GM03348 (cell line): Measurements from ENCODE around the gene ATP8A2.
"Not testable (repeated sequence)": the region's sequence is repeated elsewhere in the genome, so short reads cannot be mapped to it uniquely, and the experiment has no call there.

ENCODE experiments used
- DNase-seq: peaks from one replicate; pipeline ENCODE4 v3.0.0; 2012; ENCODE audit warnings: low spot score

ATP8A2 gene

DNA sequence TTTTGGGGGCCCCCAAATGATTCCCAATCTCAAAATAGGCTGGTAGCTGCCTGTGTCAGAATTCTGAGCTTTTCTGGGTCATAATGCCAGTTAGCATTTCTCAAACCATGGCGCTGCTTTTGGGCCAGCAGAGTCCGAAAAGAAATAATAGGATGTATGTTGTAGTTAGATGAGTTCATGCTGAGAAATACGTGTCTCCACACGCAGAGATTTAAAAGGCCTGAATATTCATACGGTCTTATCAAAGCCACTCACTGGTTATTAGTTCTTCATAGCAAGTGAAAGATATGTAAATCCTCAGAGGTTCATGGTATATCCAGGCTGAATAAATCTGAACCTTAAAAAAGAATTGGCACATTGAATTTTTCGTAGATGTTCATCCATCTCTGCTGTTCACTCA lies 555.6 kb downstream of the ATP8A2 start:
- DNase-seq, result no peak

DNA sequence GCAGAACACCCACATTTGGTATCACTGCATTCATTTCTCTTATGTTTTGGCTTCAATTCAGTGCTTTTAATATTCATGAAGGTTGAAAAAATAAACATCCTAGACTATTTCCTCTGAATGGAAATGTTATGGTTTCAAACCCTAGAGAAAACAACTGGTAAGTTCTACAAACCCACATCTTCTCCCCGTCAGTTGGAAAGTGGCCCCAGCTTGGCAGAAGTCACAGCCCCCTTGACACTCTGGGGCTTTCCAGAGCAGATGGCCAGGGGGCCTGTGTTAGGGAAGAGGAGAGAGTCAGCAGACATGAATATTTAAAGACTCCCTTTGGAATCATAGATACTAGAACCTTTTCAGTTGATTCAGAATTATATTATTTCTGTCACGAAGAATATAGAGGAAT lies 556.2 kb downstream of the ATP8A2 start:
- DNase-seq, result no peak

DNA sequence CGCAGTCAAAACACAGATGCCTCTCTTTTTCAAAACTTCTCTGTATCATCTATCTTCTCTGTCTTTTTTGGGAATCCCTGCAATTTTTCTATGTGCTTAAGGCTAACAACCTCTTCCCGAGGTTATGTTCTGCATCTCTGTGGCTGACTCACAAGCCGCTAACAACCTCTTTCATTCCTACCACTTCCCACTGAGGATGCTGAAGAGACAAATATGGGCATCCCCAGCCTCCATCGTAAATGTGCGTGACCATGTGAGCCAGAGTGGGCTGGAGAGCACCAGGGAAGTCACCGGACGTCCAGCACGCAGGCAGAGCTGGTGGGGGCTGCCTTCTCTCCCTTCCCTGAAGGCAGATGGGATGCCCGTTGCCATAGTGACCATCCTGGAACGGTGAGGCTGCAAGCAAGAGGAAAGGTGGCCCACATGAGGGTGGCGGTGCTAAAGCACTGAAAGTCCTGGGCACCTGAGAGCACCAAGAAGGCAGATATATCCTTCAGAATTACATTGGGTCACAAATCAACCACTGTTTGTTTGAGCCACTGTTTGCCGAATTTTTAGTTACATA lies 557.2 kb downstream of the ATP8A2 start:
- DNase-seq, result no peak

DNA sequence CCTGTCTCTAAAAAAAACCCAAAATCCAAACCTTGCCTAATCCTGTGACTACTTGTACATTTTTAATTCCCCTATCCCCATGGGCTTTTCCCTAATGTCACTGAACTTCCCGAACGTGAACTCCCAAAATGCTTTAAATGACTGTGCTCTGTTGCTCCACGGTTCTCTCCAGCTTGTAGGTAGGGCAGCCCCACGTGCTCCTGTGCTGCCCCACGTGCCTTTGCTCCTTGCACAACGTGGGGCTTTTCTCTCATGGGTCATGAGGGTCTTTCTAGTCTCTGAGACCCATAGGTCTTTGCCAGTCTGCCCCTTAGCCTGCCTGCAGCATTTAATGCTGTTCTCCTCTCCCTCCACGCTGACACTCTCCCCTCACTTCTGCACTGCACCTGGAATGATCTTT lies 558.0 kb downstream of the ATP8A2 start:
- no peak for DNase-seq

DNA sequence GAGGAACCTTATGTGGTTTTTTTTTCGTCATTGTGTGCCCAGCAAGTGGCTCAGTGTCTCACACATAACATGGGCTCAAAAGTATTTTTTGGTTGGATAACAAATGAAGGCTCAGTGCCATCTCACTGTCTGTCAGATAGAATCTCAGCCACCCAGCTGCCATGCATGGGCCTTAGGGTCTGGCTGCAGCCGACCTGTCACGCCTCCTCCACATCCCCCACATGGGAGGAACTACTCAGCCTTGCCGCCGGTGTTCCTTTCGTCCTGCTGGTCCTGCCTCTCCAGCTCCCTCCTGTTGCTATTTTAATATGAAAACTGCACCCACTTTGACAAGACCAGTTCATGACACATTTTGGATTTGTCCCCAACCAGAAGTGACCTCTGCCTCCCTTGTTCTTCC lies 558.9 kb downstream of the ATP8A2 start:
- DNase-seq, result no peak

DNA sequence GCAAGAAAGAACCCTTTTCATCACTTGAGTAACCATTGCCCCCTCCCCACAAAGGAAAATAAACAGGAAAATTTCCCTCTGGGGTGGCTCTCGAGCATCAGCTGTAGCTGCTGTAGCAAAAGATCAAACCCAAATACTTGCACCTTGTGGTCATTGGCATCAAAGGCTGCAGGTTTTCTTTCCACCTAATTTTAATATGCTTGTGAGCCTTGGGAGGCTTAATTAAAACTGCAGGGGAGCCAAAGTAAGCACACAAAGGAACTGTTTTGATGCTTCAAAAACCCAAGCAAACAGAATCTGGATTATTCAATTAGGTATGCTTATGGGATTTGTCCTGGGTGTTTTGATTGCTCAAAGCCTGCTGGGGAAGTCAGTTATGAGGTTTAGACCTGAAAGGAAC lies 560.6 kb downstream of the ATP8A2 start:
- DNase-seq, result no peak

DNA sequence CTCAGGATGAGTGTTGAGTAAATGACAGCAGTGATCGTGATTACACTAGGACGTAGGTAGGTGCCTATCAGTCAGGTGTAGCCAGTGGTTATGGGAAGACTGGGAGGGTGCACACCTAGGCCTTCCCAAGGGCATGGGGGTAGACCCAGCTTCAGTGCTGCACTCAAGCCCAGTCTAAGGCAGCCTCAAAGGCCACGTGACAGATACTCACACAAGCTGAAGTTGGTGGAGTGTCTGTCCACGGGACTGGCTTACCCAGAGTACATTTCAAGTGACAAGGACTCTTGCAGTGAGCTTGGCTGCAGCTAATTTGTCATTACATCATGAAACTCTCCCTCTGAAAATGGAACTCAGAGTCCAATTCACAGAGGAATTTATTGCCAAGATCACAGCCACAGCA lies 561.7 kb downstream of the ATP8A2 start:
- DNase-seq, result no peak

DNA sequence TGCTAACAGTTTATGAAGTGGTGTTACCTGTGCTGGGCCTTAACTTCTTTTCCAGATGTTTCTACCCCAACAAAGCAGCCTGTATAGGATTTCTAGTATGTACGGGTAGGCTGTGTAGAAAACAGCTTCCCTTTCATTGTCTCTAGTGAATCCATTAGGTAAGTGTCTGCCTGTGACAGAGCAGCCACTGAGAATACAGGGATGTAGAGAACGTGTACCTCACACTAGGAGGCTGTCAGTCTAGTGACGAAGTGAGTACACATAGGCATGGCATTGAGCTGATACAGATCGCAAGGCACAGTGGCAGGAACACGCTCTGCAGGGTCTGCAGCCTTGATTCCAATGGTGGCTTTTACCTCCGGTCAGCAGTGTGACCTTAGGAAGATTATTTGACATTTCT lies 562.4 kb downstream of the ATP8A2 start:
- no peak for DNase-seq

DNA sequence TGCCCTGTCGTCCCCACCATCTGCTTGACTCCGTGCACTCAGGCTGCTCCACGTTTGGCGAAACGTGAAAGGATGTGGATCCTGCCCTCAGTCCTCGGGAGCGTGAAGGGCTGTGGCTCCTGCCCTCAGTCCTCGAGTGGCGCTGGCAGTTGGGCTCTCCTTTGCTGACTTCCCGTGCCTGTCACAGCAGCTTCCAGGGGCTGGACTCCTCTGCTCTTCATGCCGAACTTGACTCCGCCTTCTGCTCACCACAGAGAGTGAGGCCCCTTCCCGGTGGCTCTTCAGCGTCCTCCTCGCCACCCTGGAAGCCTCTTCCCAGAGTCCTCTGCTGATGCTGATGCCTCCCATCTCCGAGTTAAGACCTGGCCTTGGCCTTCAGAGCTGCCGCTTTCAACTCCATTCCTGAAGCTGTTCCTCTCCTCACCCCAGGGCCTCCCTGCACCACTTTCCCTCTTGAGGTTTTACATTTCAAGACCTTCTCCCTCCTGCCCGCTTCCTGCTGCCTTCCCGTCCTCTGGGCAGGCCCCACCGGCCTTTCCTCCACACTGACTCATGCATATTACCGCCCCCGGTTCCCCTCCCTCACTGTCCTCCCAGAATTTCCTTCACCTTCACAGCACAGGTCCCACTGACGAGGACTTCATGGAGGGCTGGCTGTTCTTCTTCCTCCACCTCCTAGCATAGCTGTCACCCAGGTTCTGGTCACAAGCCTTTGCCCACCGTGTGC lies 568.4 kb downstream of the ATP8A2 start:
- DNase-seq, result no peak

DNA sequence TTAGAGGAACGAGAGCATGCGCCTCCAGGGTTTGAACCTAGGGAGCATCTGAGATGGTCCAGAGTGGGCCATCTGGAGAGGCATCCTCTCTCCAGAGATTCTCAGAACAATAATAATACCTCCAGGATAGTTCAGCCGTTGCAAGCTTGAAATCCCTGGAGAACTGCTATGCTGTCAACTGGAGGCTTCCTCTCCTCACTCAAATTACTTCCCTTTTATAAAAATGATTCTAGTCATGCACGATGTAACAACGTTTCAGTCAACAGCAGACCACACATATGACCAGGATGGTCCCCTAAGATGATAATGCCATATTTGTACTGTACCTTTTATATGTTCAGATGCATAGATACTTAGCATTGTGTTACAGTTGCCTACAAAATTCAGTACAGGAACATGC lies 571.3 kb downstream of the ATP8A2 start:
- DNase-seq, result no peak

DNA sequence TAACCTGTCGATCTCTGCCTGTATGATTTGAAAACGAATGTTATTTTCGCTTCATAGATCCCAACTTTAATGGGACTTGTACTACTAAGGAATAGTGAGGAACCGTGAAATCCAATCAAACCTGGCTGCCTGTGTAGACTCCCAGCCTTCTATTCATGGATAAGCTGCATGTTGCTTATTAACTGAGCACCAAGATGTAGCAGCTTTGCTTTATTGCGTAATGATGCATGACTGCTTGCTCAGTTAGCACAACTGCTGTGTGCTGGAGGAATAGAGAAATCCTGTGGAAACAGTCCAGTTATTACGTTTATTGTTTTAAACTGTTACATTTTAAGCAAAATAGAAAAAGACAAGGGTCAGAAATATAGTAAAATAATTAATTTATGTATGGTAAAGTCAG lies 571.9 kb downstream of the ATP8A2 start:
- DNase-seq, result no peak

DNA sequence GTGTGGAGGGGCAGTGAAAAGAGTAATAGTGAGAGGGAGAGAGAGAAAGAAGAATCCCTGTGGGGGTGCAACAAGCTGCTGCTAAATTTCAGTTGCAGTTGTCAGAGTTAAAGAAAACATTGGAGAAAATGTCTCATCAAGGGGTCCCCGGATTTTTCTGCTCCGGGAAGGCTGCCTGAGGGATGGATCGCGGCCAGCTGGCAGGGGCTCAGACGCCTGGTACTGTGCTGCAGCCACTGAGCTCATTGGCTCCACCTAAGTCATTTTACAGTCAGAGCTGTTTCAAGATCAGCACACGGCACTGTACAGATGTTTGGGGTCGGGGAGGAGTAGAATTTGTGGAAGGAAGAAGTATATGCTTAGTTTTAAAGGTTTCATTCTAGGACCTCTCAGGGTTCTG lies 573.8 kb downstream of the ATP8A2 start:
- no peak for DNase-seq

DNA sequence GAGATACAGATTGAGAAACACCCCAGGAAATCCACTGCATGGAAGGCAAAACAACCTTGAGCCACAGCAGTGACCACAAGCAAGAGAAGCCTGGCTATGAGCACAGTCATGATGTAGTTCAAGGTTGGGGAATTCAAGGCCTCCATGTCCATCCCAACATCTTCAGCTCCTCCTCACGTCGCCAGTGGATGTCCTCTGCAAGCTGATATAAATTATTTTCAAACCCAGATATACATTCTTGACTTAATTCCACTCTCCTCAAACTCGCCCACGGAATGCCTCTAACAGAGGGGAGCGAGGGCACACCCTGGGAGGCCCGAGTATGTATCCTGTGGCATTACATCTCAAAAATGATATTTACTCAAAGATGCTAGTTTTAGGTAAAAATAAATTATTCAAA lies 574.5 kb downstream of the ATP8A2 start:
- DNase-seq, result no peak

DNA sequence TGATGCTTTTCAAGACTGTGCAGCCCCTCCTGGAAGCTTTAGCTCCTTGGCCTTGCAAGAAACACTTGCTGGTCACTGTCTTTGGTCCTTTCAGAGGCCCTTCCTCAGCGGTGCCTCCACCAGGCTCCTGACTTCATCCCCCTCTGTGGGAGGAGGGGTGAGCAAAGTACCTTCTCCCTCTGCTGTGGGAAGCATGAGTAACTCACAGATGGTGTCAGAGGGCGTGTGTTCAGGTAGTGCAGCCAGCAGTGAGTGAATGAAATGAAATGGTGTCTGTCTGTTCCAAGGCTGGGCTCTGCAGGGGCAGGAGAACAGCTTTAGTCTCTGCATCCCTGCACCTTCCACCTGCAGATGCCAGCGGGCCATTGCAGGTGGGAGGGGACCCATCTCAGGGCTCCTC lies 577.1 kb downstream of the ATP8A2 start:
- no peak for DNase-seq

DNA sequence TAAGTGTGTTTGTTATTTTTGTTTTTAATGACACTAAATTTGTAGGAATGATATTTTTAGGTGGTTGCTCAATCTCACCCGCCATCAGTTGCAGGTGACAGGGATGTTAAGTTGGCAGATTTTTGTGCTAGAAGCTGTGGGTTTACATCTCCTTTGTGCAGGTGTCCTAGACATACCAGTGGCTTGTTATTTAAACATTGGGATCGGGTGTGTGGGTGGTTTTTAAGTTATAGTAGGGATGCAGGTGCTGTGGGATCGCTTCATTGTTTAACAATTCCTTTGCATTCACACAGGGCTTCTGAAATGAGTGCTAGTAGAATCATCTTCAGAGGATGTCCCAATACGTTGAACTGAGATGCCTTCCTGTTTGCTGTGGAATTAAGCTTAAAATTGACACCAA lies 580.1 kb downstream of the ATP8A2 start:
- DNase-seq, result no peak

DNA sequence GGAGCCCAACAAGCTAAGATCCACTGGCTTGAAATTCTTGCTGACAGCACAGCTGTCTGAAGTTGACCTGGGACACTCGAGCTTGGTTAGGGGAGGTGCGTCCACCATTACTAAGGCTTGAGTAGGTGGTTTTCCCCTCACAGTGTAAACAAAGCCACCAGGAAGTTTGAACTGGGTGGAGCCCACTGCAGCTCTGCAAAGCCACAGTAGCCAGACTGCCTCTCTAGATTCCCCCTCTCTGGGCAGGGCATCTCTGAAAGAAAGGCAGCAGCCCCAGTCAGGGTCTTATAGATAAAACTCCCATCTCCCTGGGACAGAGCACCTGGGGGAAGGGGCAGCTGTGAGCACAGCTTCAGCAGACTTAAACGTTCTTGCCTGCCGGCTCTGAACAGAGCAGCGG lies 582.3 kb downstream of the ATP8A2 start:
- not testable (repeated sequence) for DNase-seq

DNA sequence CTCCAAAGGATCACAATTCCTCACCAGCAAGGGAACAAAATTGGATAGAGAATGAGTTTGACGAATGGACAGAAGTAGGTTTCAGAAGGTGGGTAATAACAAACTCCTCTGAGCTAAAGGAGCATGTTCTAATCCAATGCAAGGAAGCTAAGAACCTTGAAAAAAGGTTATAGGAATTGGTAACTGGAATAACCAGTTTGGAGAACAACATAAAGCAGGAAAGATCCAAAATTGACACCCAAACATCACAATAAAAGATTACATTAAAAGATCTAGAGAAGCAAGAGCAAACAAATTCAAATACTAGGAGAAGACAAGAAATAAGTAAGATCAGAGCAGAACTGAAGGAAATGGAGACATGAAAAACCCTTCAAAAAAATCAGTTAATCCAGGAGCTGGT lies 583.2 kb downstream of the ATP8A2 start:
- DNase-seq, result not testable (repeated sequence)

DNA sequence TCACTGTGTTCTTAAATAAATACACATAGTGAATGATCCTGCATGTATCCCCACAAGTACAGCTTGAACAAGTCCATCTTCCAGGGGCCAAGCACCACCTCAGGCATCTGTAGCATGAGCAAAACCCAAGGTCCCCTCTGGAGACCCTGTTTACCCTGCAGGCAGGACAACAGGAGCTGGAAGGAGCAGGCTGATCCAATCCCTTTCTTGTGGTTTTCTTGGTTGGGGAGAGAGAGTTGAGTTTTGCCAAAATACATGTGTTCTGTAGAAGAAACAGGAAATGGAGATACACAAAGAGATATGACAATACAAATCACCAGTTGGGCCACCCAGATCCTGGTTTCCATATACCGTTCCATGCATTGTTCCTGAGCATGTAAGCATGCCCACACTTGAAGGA lies 587.2 kb downstream of the ATP8A2 start:
- no peak for DNase-seq

DNA sequence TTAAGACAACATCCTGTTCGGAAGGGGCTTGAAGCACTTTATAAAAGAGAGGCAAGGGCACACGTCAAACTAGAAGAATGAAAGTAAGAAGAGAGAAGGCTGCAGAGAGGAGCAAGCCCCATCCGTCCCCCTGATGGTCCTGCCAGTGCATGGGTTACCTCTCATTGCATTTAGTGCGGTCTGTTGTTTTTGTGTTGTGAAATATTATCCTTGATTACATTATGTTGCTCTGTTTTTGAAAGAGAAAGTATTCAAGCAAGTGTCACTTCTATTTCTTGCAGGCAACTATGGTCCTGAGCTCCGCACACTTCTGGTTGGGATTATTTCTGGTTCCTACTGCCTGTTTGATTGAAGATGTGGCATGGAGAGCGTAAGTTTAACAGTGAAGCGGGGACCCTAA lies 589.5 kb downstream of the ATP8A2 start:
- DNase-seq, result no peak

DNA sequence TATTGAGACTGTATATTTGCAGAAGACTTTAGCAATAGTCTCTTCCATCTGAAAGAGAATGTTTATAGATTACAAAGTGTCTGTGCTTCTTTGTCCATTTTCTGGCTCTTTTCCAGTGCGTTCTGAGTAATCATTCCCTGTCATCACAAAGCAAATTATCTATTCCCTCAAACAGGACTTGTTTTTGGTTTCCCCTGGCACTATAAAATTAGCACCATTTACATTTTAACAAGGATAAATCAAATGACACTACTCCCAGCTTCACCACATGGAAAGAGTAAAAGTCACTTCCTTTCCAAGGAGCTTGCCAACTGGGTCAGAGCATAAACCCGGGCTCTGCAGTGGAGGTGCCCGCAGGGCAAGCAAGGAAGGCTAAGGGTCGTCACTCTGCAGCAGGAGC lies 591.9 kb downstream of the ATP8A2 start:
- DNase-seq, result no peak

DNA sequence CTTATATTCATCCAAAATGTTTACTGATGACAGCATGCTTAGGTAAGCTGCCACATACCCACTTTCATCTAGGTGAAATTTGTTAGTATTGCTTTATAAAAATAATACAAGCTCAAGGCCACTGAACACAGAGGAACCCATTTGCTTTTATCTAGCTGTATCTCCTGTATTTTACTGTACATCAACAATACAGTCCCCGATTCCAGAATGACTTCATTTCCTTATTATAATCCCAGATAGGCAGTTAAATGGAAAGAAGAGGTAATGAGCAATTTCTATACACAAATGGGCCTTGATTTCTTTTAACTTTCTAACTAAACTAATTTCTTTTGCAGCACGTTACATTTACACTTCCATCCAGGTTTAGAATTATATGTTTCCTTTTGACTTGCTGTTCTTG lies 593.8 kb downstream of the ATP8A2 start:
- no peak for DNase-seq

DNA sequence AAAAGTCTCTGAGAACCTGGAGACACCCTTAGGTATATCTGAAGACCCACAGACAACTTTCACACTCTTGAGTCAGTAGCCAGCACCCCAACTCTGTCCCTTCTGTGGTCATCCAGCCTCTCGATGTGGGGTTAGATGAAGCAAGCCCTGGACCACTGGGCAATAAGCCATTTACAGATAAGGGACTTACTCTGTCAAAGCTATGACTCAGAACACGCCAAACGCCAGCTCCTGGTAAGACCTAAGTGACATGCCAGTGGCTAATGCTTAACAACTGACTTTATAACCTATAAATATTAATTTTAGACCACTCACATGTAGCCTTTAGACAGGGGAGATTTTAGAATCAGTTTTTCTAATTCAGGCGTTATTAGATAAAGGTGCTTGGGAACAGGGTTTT lies 594.3 kb downstream of the ATP8A2 start:
- no peak for DNase-seq

DNA sequence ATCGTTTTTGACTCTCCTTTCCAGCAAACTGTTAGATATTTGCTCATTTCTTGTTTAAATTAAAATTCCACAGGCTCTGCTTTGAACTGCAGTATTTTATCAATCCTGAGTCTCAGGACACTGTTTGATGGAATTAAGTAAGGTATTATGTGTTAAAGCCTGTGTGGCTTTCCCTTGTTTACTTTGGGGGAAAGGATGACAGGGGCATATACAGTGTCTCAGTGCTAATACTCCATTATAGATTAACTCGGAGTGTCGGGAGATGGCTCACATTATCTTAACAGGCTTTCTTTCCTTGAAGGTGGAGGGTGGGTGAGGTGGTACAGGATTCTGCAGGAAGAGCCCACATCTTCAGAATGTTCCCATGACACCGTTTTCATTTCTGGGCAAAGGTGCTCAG lies 595.4 kb downstream of the ATP8A2 start:
- DNase-seq, result no peak

DNA sequence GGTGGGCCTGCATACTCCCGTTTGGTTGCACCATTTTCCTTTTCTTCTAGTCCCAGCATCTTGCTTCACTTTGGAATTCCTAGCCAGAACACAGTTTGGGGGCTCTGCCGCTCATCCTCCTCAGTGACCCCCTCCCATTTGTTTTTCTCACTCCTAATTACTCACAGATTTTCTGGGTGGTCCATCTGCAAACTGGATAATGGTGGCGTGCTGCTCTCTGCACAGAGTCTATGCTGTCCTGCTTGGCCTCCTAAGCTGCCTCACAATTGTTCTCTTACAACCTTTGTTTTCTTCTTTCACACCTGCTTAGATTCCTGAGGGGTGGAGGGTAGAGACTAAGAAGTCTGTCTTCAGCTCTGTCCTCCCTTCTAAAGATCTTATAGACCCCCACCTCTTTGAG lies 599.3 kb downstream of the ATP8A2 start:
- no peak for DNase-seq
